HepG2 (cell line): ENCODE measurements around the gene ZER1. TPM values are rescaled to one million over a fixed set of nuclear protein-coding genes. Genes with fewer than 3 reads are reported as not detected.

Source experiments
- AHR ChIP-seq: IDR thresholded peaks from 2 replicates; pipeline ENCODE4 v1.6.1; 2018; ENCODE audit warnings: missing genetic modification reagents, missing compliant biosample characterization
- ASH2L ChIP-seq: fragments of 300-600, 200-600 bp; sonication (generic); IDR thresholded peaks from 2 replicates; pipeline ENCODE4 v1.7.0; 2017; ENCODE audit warnings: low read depth, mild to moderate bottlenecking, moderate library complexity, mixed read lengths, low read length; ENCODE audit not compliant: insufficient read length
- CEBPB ChIP-seq: IDR thresholded peaks from 2 replicates; pipeline ENCODE4 v1.6.1; 2011; ENCODE audit warnings: low read depth, low read length, improper control_type of control experiment, borderline replicate concordance
- ERF ChIP-seq: IDR thresholded peaks from 2 replicates; pipeline ENCODE4 v1.6.1; 2018; ENCODE audit warnings: missing biosample characterization, missing genetic modification reagents
- KAT8 ChIP-seq: IDR thresholded peaks from 2 replicates; pipeline ENCODE4 v1.6.1; 2016; ENCODE audit warnings: missing genetic modification reagents, missing compliant biosample characterization
- POLR2A ChIP-seq, 2 experiments: IDR thresholded peaks; 2 replicates each; pipeline ENCODE4 v1.6.1; 2011; ENCODE audit warnings: low read depth in 2 of 2, low read length in 2 of 2, mild to moderate bottlenecking in 1 of 2, moderate library complexity in 1 of 2; ENCODE audit not compliant: insufficient read depth in 1 of 2
- SP1 ChIP-seq, 2 experiments: fragments of 450-650 bp in 1 of 2; sonication (generic) in 1 of 2; formaldehyde crosslinking in 1 of 2; IDR thresholded peaks; 2 replicates each; pipeline versions ENCODE4 v1.4.0 to v1.6.1; 2016 to 2020; ENCODE audit warnings: missing genetic modification reagents in 1 of 2
- ZMYM4 ChIP-seq: sonication (generic); formaldehyde crosslinking; IDR thresholded peaks from 2 replicates; pipeline ENCODE4 v1.8.1; 2023; ENCODE audit warnings: mild to moderate bottlenecking, missing genetic modification reagents
- ZNF441 ChIP-seq: sonication (generic); formaldehyde crosslinking; IDR thresholded peaks from 2 replicates; pipeline ENCODE4 v1.7.0; 2021; ENCODE audit warnings: missing genetic modification reagents, borderline replicate concordance
- ZNF614 ChIP-seq: IDR thresholded peaks from 2 replicates; pipeline ENCODE4 v1.6.1; 2018; ENCODE audit warnings: missing biosample characterization, missing genetic modification reagents, inconsistent platforms, borderline replicate concordance
- polyA plus RNA-seq, 8 experiments: library from polyadenylated mRNA; depleted of rRNA in 3 of 8; stranded (reverse) in 7 of 8; unstranded in 1 of 8; fragments of >200 nt; fragmentation: Illumina TruSeq in 4 of 8; extraction: Trizol in 4 of 8; gene quantifications; 2 replicates each; pipeline versions ENCODE4 v1.2.1 to v1.2.3, GENCODE V29; 2011 to 2016; ENCODE audit warnings: low read depth in 4 of 8, missing spikeins in 1 of 8, mixed read lengths in 1 of 8; ENCODE audit not compliant: insufficient read depth in 1 of 8
- total RNA-seq, 5 experiments: library from RNA; depleted of rRNA; stranded (reverse); fragments of >200 nt; fragmentation: Illumina TruSeq; extraction: Trizol; gene quantifications; 2 replicates each; pipeline ENCODE4 v1.2.3, GENCODE V29; 2016; ENCODE audit warnings: low read depth in 1 of 5
- TF ChIP-seq, protein P1 (sequence below): sonication (generic); formaldehyde crosslinking; IDR thresholded peaks from 2 replicates; pipeline ENCODE4 v1.4.0; 2020; ENCODE audit warnings: missing genetic modification reagents
- TF ChIP-seq, protein P2 (sequence below): sonication (generic); formaldehyde crosslinking; IDR thresholded peaks from 2 replicates; pipeline ENCODE4 v1.8.0; 2022; ENCODE audit warnings: missing genetic modification reagents, mild to moderate bottlenecking, moderate library complexity, borderline replicate concordance
- TF ChIP-seq, protein P3 (sequence below): sonication (generic); formaldehyde crosslinking; IDR thresholded peaks from 2 replicates; pipeline ENCODE4 v1.4.0; 2020; ENCODE audit warnings: mild to moderate bottlenecking, missing genetic modification reagents

The ZER1 gene
- total and polyA plus RNA-seq, 2 of the 13 experiments (the other 11 are each of a cell fraction or from before 2014, with no cell fraction given), result 7.7 to 40.0 TPM

DNA sequence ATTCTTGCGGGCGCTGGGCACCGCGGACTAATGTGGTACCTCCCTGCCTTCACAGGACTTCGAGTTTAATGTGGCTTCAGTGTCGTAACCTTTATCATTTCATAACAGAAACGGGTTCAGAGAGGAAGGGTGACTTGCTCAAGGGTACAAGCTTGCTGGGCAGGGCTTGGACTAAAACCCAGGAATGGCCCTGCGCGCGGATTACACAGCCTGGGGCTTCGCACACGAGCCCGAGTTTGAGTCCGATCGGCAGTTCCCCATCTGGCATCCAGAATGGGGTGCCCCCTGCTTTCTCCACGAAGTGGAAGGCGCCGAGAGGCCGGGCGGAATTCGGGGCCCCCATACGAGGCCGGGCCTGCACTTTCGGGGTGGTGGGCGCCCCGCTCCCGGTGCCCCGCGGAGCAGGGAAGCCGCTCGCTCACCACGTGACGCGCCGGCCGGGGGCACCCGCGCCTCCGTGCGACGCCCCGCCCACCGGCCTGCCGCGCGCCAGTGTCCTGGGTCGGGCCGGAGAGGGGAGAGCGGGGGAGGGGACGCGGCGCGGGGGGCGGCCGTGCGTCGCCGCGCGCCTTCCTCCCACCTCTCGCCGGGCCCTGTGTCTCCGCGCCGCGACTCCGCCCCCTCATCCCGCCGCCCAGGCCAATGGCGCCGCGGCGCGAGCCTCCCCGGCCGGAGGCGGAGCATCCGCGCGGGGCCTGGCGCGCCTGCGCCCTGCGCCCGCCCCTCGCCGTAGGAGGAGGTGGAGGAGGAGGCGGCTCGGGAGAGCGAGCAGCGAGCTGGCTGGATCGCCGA is 83.0 kb downstream of the ZER1 start, which contains the start of gene SET (continued):
- TF ChIP-seq ZNF441 (peak; percentile 73), KAT8 (CRISPR knock-in tag) (peak; percentile 48; the same call in 1 of the 2 replicates), CEBPB (peak; percentile 29; the same call in 1 of the 2 replicates), ERF (CRISPR knock-in tag) (peak; percentile 80), SP1 (IDR thresholded peaks at IDR 0.05) (no peak), SP1 (CRISPR knock-in tag; IDR thresholded peaks at IDR 0.05) (peak; percentile 62), ZNF614 (CRISPR knock-in tag) (0 out of 2 replicates have a peak, but pooled peaks have one; percentile 41), ZMYM4 (CRISPR knock-in tag) (no peak; the same call in none of the 2 replicates), AHR (CRISPR knock-in tag) (no peak), POLR2A (IDR thresholded peaks at IDR 0.05; ENCODE audit: insufficient read depth in 1 of 2, low read depth in 2 of 2, low read length in 2 of 2) (peak; percentile 45 to 78; a peak in 1 of 4 replicates), ASH2L (peak; percentile 46)
- TF ChIP-seq, protein P1, sequence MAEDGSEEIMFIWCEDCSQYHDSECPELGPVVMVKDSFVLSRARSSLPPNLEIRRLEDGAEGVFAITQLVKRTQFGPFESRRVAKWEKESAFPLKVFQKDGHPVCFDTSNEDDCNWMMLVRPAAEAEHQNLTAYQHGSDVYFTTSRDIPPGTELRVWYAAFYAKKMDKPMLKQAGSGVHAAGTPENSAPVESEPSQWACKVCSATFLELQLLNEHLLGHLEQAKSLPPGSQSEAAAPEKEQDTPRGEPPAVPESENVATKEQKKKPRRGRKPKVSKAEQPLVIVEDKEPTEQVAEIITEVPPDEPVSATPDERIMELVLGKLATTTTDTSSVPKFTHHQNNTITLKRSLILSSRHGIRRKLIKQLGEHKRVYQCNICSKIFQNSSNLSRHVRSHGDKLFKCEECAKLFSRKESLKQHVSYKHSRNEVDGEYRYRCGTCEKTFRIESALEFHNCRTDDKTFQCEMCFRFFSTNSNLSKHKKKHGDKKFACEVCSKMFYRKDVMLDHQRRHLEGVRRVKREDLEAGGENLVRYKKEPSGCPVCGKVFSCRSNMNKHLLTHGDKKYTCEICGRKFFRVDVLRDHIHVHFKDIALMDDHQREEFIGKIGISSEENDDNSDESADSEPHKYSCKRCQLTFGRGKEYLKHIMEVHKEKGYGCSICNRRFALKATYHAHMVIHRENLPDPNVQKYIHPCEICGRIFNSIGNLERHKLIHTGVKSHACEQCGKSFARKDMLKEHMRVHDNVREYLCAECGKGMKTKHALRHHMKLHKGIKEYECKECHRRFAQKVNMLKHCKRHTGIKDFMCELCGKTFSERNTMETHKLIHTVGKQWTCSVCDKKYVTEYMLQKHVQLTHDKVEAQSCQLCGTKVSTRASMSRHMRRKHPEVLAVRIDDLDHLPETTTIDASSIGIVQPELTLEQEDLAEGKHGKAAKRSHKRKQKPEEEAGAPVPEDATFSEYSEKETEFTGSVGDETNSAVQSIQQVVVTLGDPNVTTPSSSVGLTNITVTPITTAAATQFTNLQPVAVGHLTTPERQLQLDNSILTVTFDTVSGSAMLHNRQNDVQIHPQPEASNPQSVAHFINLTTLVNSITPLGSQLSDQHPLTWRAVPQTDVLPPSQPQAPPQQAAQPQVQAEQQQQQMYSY (CRISPR knock-in tag), result peak; percentile 60; the same call in 1 of the 2 replicates
- TF ChIP-seq, protein P2, sequence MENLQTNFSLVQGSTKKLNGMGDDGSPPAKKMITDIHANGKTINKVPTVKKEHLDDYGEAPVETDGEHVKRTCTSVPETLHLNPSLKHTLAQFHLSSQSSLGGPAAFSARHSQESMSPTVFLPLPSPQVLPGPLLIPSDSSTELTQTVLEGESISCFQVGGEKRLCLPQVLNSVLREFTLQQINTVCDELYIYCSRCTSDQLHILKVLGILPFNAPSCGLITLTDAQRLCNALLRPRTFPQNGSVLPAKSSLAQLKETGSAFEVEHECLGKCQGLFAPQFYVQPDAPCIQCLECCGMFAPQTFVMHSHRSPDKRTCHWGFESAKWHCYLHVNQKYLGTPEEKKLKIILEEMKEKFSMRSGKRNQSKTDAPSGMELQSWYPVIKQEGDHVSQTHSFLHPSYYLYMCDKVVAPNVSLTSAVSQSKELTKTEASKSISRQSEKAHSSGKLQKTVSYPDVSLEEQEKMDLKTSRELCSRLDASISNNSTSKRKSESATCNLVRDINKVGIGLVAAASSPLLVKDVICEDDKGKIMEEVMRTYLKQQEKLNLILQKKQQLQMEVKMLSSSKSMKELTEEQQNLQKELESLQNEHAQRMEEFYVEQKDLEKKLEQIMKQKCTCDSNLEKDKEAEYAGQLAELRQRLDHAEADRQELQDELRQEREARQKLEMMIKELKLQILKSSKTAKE, result peak; percentile 18; the same call in 1 of the 2 replicates
- TF ChIP-seq, protein P3, sequence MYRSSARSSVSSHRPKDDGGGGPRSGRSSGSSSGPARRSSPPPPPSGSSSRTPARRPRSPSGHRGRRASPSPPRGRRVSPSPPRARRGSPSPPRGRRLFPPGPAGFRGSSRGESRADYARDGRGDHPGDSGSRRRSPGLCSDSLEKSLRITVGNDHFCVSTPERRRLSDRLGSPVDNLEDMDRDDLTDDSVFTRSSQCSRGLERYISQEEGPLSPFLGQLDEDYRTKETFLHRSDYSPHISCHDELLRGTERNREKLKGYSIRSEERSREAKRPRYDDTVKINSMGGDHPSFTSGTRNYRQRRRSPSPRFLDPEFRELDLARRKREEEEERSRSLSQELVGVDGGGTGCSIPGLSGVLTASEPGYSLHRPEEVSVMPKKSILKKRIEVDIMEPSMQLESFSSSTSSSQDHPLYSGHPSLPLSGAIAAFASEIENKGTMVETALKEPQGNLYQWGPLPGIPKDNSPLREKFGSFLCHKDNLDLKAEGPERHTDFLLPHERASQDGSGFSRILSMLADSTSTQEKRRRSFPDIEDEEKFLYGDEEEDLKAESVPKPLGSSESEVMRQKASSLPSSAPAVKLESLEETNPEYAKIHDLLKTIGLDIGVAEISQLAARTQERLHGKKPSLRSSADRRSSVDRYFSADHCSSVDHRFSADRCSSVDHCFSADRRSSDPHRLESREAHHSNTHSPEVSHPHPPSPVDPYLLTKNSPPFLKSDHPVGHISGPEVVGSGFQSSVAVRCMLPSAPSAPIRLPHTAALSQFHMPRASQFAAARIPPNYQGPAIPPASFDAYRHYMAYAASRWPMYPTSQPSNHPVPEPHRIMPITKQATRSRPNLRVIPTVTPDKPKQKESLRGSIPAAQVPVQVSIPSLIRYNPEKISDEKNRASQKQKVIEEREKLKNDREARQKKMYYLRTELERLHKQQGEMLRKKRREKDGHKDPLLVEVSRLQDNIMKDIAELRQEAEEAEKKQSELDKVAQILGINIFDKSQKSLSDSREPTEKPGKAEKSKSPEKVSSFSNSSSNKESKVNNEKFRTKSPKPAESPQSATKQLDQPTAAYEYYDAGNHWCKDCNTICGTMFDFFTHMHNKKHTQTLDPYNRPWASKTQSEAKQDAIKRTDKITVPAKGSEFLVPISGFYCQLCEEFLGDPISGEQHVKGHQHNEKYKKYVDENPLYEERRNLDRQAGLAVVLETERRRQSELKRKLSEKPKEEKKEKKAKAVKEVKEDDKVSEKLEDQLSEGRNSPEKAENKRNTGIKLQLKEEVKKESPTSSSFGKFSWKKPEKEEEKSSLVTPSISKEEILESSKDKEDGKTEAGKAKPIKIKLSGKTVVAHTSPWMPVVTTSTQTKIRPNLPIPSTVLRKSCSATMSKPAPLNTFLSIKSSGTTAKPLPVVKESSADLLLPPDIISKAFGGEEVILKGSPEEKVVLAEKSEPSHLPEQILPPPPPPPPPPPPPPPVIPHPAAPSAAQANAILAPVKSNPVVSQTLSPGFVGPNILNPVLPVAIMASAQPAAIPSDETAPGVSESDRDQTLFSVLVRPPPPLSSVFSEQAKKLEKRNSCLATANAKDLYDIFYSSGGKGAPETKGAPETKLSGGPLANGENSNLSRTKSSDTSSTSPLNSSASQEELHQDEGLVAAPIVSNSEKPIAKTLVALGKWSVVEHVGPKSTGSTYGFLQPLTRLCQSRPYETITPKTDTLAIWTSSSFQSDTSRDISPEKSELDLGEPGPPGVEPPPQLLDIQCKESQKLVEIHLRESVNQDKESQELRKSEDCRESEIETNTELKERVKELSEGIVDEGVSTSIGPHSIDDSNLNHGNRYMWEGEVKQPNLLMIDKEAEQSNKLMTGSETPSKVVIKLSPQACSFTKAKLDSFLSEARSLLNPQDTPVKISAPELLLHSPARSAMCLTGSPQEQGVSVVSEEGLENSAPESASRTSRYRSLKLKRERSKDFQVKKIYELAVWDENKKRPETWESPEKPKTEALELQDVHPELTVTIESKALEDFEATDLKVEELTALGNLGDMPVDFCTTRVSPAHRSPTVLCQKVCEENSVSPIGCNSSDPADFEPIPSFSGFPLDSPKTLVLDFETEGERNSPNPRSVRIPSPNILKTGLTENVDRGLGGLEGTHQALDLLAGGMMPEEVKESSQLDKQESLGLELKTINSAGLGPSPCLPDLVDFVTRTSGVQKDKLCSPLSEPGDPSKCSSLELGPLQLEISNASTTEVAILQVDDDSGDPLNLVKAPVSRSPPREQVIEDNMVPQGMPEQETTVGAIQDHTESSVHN (CRISPR knock-in tag), result peak; percentile 31; the same call in 1 of the 2 replicates
